IPS-15b (cell line): ENCODE results near the gene ELMO3.

Source experiments
- H3K27me3 ChIP-seq: one replicate; pipeline ENCODE4 v1.6.1; 2013; ENCODE audit warnings: low read length; ENCODE audit not compliant: control insufficient read depth, insufficient read depth
- H3K36me3 ChIP-seq: one replicate; pipeline ENCODE4 v1.6.1; 2013; ENCODE audit warnings: low read length; ENCODE audit not compliant: control insufficient read depth, insufficient read depth
- H3K4me1 ChIP-seq: one replicate; pipeline ENCODE4 v1.6.1; 2013; ENCODE audit warnings: mild to moderate bottlenecking, low read length; ENCODE audit not compliant: control insufficient read depth, insufficient read depth
- H3K4me3 ChIP-seq: one replicate; pipeline ENCODE4 v1.5.1; 2013; ENCODE audit warnings: low read depth, low read length
- H3K9ac ChIP-seq: one replicate; pipeline ENCODE4 v1.6.1; 2013; ENCODE audit warnings: low read depth, mild to moderate bottlenecking, low read length
- H3K9me3 ChIP-seq: one replicate; pipeline ENCODE4 v1.6.1; 2013; ENCODE audit warnings: mild to moderate bottlenecking, low read length; ENCODE audit not compliant: control insufficient read depth, insufficient read depth

ELMO3 gene

DNA sequence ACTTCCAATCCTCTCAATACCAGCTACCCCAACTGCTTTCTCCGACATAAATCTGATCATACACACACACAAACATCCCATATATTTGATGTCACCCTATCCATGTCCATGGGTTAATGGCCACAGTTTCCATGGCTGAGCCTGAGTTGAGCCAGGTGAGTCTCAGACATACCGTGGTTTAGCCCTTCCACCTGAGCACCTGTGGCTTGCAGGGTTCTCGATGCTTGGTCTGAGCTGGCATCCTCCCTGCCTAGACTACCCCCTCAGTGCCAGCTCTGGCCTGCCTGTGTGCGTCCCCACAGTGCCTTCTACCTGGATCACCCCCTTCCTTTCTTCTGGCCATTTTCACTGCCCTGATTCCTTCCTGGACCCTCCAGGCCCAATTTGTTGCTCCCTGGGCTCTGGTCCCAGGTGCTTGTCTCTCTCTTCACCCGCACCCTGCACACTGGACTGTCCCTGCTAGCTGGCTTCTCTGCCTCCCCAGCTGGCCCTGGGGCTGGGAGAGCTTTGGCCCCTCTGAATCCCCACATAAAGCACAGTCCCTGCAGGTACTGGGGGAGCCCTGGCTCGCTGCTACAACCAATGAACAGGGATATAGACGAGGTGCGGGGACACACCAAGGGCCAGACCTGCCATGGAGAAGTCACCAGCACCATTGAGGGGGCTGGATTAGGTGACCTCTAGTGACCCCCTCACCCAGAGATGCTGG is 7.4 kb downstream of the ELMO3 start:
- Histone ChIP-seq H3K4me3 (no peak overlapping the region), H3K9me3 (no peaks in the 10 kb centered on the region), H3K9ac (peak overlapping the region; percentile 24), H3K27me3 (no peaks in the 10 kb centered on the region), H3K4me1 (peaks cover 2% of the 10 kb centered on the region), H3K36me3 (peaks cover 11% of the 10 kb centered on the region)

DNA sequence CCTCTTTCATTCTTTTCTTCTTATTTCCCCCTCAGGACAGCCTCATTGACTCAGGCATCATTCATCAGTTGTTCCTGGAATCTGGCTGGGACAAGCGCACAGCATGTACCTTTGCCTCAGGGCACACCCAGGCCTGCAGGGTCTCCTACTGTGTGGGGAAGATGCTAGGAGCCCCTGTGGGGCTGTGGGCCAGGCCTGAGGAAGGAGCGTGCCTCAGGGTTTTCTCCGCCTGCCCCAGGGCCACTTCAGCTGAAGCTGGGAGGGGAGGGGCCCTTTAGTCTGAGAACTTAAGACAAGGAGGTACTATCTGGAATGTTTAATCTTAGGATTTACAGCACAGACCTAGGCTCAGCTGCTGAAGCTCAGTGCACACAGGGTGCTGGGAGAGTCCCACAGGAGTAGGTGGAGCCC is 7.9 kb downstream of the ELMO3 start:
- Histone ChIP-seq H3K27me3 (peaks cover under 1% of the 10 kb centered on the region), H3K36me3 (peaks cover 11% of the 10 kb centered on the region), H3K9ac (peak overlapping the region; percentile 24), H3K9me3 (no peaks in the 10 kb centered on the region), H3K4me1 (peaks cover 2% of the 10 kb centered on the region), H3K4me3 (no peak overlapping the region)

DNA sequence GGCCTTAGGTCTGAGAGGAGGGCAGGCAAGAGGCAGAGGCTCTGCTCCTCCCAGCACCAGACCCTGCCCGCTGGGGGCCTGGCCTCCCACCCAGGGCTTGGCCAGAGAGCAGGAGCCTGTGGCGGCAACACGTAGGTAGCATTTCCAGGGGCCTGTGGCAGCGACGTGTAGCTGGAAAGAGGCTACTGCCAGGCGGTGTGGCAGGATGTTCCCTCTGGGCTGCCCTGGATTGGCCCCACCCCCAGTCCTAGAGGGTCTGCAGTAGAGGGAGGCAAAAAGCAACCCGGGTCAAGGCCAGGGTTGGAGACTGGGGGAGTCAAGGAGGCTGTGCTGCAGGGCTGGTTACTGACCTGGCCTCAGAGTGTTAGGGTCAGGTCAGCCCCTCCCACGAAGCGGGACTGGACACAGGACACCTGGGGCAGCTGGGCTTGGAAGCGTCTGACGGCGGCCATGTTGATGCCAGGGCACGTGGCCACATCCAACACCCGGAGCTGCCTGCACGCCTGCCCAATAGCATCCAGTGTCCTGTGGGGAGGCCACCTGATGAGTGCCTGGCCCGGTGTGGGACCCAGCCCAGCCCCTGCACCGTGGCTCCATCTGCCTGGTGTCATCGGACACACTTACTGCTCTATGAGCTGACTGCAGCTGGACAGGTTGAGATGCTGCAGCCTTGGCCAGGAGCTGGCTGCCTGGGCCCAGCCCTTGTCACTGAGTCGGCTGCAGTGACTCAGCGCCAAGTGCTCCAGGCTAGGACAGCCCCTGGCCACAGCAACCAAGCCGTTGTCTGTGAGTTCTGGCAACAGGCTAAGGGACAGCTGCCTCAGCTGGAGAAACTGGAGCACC is 8.5 kb downstream of the ELMO3 start:
- H3K27me3 ChIP-seq: peaks cover 3% of the 10 kb centered on the region

DNA sequence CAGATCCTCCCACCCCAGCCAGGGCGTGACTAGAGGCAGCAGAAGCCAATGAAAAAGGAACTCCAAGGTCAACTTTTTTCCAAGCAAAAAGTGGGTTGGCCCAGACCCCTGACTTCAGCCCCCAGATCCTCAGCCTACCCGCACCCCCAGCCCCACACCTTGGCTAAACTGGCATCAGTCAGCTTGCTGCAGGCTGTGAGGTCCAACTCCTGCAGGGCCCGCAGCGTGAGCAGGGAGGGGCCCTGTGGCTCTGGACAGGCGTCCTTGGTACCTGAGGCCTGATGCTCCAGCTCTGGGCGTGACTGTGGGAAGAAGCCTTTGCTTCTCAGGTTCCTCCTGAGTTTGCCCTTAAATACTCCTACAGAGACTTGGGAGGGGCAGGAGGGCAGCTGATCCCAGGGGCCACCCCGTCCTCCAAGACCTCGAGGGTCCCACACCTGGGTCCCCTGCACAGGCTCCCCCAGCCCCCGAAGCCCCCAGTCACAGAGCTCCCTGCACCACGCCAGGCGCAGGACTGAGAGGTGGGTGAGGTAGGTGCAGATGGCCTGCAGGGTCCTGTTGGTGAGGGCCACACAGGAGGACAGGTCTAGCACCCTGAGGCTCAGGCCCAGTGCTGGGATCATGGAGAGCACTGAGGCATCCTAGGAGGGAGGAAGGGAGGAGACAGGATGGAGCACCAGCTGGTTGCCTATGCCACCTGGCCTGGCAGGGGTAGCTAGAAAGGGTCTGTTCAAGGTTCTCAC is 9.4 kb downstream of the ELMO3 start:
- Histone ChIP-seq H3K4me1 (peaks cover 2% of the 10 kb centered on the region), H3K4me3 (no peak overlapping the region), H3K27me3 (peaks cover 3% of the 10 kb centered on the region), H3K36me3 (peaks cover 4% of the 10 kb centered on the region), H3K9ac (no peak overlapping the region), H3K9me3 (no peaks in the 10 kb centered on the region)

More for the DNA sequence above, 8.5 kb downstream of the ELMO3 start:
- peaks cover 8% of the 10 kb centered on the region for H3K36me3 ChIP-seq
- H3K9me3 ChIP-seq: no peaks in the 10 kb centered on the region
- peaks cover 2% of the 10 kb centered on the region for H3K4me1 ChIP-seq
- no peak overlapping the region for H3K4me3 ChIP-seq
- peak overlapping the region; percentile 24 for H3K9ac ChIP-seq

DNA sequence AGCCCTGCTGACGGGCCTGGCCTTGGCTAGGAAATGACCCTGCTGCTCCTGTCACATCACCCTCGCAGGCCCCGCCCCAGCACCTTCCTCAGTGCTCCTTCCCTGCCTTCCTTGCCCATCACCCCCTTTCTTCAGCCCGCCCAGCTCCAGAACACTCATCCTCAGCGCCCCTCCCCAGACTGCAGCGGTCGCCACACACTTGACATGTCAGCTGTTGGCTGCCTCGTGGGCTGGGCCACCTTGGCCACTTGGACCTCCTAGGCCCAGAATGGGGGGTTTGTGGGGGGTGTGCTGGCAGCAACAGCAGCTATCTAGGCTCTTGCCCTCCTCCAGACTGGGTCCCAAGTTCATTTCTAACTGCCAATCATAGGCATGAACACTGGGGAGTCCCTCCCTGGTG is 10.6 kb downstream of the ELMO3 start:
- H3K27me3 ChIP-seq: peaks cover 3% of the 10 kb centered on the region
- no peaks in the 10 kb centered on the region for H3K9me3 ChIP-seq
- peaks cover 2% of the 10 kb centered on the region for H3K4me1 ChIP-seq
- H3K9ac ChIP-seq: no peak overlapping the region
- no peaks in the 10 kb centered on the region for H3K36me3 ChIP-seq
- no peak overlapping the region for H3K4me3 ChIP-seq

DNA sequence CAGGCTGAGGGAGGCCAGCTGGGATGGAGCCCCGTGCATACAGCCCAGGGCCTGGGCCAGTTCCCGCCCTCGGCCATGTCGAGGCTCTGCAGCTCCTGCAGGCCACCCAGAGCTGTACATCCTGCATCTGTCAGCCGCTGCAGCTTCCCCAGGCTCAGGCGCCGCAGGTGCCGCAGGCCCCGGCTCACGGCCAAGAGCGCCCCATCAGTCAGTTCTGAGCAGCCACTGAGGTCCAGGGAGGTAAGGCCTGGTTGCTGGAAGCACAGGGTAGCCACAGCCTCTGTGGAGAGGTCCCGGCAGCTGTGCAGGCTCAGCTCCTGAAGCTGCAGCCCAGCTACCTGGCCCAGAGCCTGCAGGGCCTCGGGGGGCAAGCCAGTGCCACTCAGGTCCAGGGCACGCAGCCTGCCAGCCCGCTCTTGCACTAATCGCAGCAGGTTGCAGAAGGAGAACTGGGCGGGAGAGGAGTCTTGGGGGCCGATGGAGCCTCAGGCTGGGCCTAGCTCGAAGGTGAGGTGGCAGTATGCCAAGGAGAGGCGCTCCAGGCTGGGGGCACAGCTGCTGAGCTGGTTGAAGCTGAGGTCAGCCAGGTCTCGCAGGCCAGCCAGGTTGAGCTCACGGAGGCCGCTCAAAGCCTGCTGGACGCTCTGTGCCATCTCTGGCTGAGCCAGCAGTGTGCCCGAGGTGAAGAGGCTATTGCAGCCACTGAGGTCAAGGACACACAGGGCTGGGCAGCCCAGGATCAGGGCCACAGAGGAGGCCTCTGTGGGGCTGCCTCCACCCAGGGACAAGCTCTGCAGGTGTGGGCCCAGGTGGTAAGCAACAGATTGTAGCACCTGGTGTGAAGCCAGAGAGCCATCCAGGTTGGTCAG is 11.4 kb downstream of the ELMO3 start:
- H3K9ac ChIP-seq: no peak overlapping the region
- H3K9me3 ChIP-seq: no peaks in the 10 kb centered on the region
- H3K4me1 ChIP-seq: peaks cover 2% of the 10 kb centered on the region
- no peaks in the 10 kb centered on the region for H3K36me3 ChIP-seq
- peaks cover 3% of the 10 kb centered on the region for H3K27me3 ChIP-seq
- no peak overlapping the region for H3K4me3 ChIP-seq

DNA sequence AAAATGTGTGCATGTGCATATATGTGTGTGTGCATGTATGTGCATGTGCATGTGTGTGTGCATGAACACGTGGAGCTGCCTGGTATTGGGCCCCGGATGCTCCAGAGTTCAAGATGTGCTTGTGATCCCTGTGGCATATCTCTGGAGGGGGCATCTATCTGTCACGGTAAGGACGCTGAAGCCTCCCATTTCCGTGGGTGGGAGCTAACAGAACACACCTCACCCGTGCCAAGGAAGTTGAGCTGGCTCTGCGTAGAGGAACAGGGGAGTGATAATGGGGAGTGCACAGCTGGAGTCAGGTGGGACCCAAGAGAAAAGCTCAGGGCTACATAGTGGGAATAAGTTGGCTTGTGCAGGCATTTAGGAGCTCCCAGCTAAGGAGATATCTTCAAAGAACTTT is 12.7 kb downstream of the ELMO3 start:
- H3K4me3 ChIP-seq: no peak overlapping the region
- peaks cover 7% of the 10 kb centered on the region for H3K27me3 ChIP-seq
- H3K4me1 ChIP-seq: peaks cover 2% of the 10 kb centered on the region
- no peaks in the 10 kb centered on the region for H3K9me3 ChIP-seq
- no peak overlapping the region for H3K9ac ChIP-seq
- no peaks in the 10 kb centered on the region for H3K36me3 ChIP-seq

DNA sequence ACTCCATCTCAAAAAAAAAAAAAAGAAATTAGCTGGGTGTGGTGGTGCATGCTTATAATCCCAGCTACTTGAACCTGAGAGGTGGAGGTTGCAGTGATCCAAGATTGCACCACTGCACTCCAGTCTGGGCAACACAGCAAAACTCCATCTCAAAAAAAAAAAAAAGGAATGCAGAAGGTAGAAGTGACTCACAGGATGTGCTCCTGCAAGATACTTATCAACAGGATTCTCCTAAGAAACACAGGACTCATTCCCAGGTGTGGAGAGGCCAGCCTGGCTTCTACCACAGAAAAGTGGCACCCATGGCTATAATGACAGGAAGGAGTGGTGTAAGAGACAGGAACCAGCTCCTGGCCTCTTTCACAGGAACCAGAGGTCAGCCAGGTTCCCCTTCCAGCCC is 13.8 kb downstream of the ELMO3 start:
- Histone ChIP-seq H3K36me3 (no peaks in the 10 kb centered on the region), H3K9ac (no peak overlapping the region), H3K4me3 (no peak overlapping the region), H3K9me3 (no peaks in the 10 kb centered on the region), H3K27me3 (peaks cover 7% of the 10 kb centered on the region), H3K4me1 (no peaks in the 10 kb centered on the region)

DNA sequence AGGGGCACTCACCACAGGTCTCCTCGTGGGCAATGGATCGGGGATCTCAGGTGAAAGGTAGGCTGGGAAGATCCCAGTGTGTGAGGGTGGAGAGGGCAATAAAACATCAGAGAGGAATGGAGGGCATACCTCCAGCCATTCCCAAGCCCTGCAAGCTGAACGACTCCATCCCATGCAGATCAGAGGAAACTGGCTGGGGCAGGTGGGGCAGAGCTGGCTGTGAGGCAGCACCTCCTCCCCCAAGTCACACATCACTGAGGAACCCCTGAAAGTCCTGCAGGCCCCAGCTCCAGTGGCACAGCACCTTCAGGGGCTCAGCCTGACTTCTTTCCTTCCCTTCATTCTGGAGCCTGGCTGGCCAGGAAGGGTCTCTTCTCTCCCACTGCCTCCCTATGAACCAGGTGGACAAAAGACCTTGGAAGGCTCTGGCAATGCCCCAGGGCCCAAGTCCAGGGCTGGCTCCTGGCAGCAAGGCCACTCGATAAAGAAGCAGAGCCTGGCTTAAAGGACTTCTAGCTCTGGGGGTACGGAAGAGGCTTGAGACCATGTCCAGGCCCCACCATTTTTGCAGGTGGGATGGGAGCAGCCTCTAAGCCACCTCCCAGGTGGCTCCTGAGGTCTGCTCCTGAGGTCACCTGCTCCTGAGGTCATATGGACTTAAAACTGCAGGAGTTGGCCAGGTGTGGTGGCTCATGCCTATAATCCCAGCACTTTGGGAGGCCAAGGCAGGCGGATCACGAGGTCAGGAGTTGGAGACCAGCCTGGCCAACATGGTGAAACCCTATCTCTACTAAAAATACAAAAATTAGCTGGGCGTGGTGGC is 14.5 kb downstream of the ELMO3 start:
- Histone ChIP-seq H3K9ac (no peak overlapping the region), H3K4me3 (no peak overlapping the region), H3K4me1 (no peaks in the 10 kb centered on the region), H3K27me3 (peaks cover 7% of the 10 kb centered on the region), H3K9me3 (no peaks in the 10 kb centered on the region), H3K36me3 (no peaks in the 10 kb centered on the region)

DNA sequence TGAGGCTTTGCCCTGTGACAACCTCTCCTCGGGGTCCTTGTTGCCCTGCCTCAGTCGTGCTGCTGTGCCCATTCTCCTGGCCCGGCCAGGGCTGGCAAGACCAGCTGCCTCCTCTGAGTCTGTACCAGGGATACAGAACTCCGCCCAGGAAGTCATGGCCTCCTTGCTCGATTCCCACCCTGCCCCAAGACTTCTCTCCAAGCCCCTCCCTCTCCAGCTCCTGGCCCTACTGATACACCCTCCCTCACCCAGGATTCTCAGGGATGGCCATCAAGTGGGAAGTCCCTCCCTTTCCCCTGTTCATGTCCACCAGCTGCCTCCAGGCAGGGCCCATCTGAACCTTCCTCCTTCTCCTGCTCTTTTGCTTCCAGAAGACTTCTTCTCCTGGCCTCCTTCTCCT is 16.8 kb downstream of the ELMO3 start:
- Histone ChIP-seq H3K36me3 (no peaks in the 10 kb centered on the region), H3K27me3 (peaks cover 7% of the 10 kb centered on the region), H3K9ac (no peak overlapping the region), H3K4me3 (no peak overlapping the region), H3K4me1 (no peaks in the 10 kb centered on the region), H3K9me3 (no peaks in the 10 kb centered on the region)
